GM21381 (cell line): ENCODE results near the gene TADA2B.

Experiments
- ATAC-seq: cut with Tn5 transposase; IDR thresholded peaks from one replicate; pipeline ENCODE4 v1.9.1; 2021; ENCODE audit warnings: mild to moderate bottlenecking, moderate library complexity; ENCODE audit not compliant: unreplicated experiment

TADA2B gene

GRCh38 chr4:7017446-7018048, 25.6 kb upstream of the TADA2B start:
- no peak for ATAC-seq

- no peak for ATAC-seq
Observed at GRCh38 chr4:7018281-7018680, 24.9 kb upstream of the TADA2B start.

- ATAC-seq: no peak
Observed at GRCh38 chr4:7019367-7019766, 23.8 kb upstream of the TADA2B start.

- ATAC-seq: no peak
Observed at GRCh38 chr4:7020290-7020689, 22.9 kb upstream of the TADA2B start.

- ATAC-seq: no peak
Observed at GRCh38 chr4:7020856-7021255, 22.3 kb upstream of the TADA2B start.

GRCh38 chr4:7021355-7021754, 21.8 kb upstream of the TADA2B start:
- ATAC-seq: no peak

- ATAC-seq: no peak
Observed at GRCh38 chr4:7021930-7022664, 21.1 kb upstream of the TADA2B start.

GRCh38 chr4:7023486-7023885, 19.7 kb upstream of the TADA2B start:
- ATAC-seq: no peak

GRCh38 chr4:7023901-7024300, 19.3 kb upstream of the TADA2B start:
- no peak for ATAC-seq

GRCh38 chr4:7024336-7024890, 18.8 kb upstream of the TADA2B start:
- no peak for ATAC-seq

GRCh38 chr4:7025040-7025602, 18.1 kb upstream of the TADA2B start:
- no peak for ATAC-seq

- ATAC-seq: no peak
Observed at GRCh38 chr4:7026107-7026506, 17.1 kb upstream of the TADA2B start.

- no peak for ATAC-seq
Observed at GRCh38 chr4:7027284-7027683, 15.9 kb upstream of the TADA2B start.

GRCh38 chr4:7027913-7028312, 15.3 kb upstream of the TADA2B start:
- ATAC-seq: no peak

GRCh38 chr4:7029212-7029611, 14.0 kb upstream of the TADA2B start:
- ATAC-seq: no peak

GRCh38 chr4:7029921-7030320, 13.3 kb upstream of the TADA2B start:
- no peak for ATAC-seq

GRCh38 chr4:7030856-7031255, 12.3 kb upstream of the TADA2B start:
- ATAC-seq: no peak

GRCh38 chr4:7031558-7032449, 11.4 kb upstream of the TADA2B start:
- no peak for ATAC-seq

GRCh38 chr4:7032596-7032995, 10.6 kb upstream of the TADA2B start:
- no peak for ATAC-seq

GRCh38 chr4:7034262-7035081, 8.7 kb upstream of the TADA2B start:
- ATAC-seq: no peak
